Spleen (tissue), 7 donors: ENCODE measurements around the gene OTUD3.
"Not testable (repeated sequence)": the region's sequence is repeated elsewhere in the genome, so short reads cannot be mapped to it uniquely, and the experiment has no call there.

Source experiments
- CTCF ChIP-seq, 11 experiments: fragments of 200-600 bp in 7 of 11; fragments of 450-650 bp in 4 of 11; sonication (generic) in 4 of 11; IDR thresholded peaks in 8 of 11; conservative IDR thresholded peaks in 3 of 11; 1 replicate in 7 of 11; 2 replicates in 4 of 11; pipeline versions ENCODE4 v1.4.0 to v1.8.0; 2016 to 2021; ENCODE audit warnings: antibody characterized with exemption in 11 of 11, inconsistent platforms in 4 of 11, mild to moderate bottlenecking in 1 of 11
- POLR2A ChIP-seq, 3 donors: fragments of 450-650 bp; IDR thresholded peaks; one replicate each; pipeline ENCODE4 v1.5.1; 2017; ENCODE audit warnings: antibody characterized with exemption in 3 of 3, mild to moderate bottlenecking in 1 of 3
- POLR2AphosphoS5 ChIP-seq, 3 donors: sonication (generic); formaldehyde crosslinking; IDR thresholded peaks; one replicate each; pipeline ENCODE4 v1.5.1; 2017; ENCODE audit warnings: antibody characterized with exemption in 3 of 3
- donor health status: DM: no; HTN: no; CAD: no; lungs with moderate emphysema.
- donor health status: DM: no; HTN: no; CAD: no.
- donor health status: DM: no; HTN: no; CAD: no.

GRCh38 chr1:19847334-19847733 is 34.9 kb upstream of the OTUD3 start:
- not testable (repeated sequence) for TF ChIP-seq POLR2A (IDR thresholded peaks at IDR 0.05); POLR2AphosphoS5 (IDR thresholded peaks at IDR 0.05); CTCF (IDR thresholded peaks at IDR 0.05 in 8 of 11, conservative IDR thresholded peaks at IDR 0.05 in 3 of 11)
